Astrocyte of the spinal cord (primary cell): ENCODE measurements around the gene KCTD20.

Experiments used
- DNase-seq: peaks from one replicate; pipeline ENCODE4 v3.0.0; 2011; ENCODE audit warnings: low read depth, low spot score
- H3K4me3 ChIP-seq: 2 replicates; pipeline ENCODE4 v1.5.1; 2011; ENCODE audit warnings: low read depth, mild to moderate bottlenecking, low read length, moderate library complexity
- in situ Hi-C: cut with HindIII; loops from 2 replicates; pipeline ENCODE4 v1.10.0; 2017; ENCODE audit warnings: low sequenced_read_pairs
- TF ChIP-seq, protein P1 (sequence below): IDR thresholded peaks from 2 replicates; pipeline ENCODE4 v1.5.1; 2012; ENCODE audit warnings: low read depth, mild to moderate bottlenecking, low read length, inconsistent platforms

Gene KCTD20

DNA sequence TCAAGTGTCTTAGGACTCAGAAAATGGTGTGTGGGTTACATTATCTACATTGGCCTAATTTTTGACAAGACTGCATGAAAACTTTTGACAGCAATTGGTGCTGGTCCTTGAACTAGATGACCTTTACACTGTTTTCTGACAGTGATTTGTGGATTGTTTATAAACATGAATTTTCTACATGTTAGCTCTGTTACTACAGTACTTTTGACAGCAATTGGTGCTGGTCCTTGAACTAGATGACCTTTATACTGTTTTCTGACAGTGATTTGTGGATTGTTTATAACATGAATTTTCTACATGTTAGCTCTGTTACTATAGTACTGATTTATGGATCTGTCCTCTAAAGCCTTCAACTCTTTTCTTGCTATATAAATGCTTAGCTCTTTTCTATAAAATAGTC is 16.7 kb downstream of the KCTD20 start:
- DNase-seq = no peak
- TF ChIP-seq, protein P1, sequence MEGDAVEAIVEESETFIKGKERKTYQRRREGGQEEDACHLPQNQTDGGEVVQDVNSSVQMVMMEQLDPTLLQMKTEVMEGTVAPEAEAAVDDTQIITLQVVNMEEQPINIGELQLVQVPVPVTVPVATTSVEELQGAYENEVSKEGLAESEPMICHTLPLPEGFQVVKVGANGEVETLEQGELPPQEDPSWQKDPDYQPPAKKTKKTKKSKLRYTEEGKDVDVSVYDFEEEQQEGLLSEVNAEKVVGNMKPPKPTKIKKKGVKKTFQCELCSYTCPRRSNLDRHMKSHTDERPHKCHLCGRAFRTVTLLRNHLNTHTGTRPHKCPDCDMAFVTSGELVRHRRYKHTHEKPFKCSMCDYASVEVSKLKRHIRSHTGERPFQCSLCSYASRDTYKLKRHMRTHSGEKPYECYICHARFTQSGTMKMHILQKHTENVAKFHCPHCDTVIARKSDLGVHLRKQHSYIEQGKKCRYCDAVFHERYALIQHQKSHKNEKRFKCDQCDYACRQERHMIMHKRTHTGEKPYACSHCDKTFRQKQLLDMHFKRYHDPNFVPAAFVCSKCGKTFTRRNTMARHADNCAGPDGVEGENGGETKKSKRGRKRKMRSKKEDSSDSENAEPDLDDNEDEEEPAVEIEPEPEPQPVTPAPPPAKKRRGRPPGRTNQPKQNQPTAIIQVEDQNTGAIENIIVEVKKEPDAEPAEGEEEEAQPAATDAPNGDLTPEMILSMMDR = no peak
- in situ Hi-C loops = no loop called here
- no peak overlapping the region for H3K4me3 ChIP-seq

DNA sequence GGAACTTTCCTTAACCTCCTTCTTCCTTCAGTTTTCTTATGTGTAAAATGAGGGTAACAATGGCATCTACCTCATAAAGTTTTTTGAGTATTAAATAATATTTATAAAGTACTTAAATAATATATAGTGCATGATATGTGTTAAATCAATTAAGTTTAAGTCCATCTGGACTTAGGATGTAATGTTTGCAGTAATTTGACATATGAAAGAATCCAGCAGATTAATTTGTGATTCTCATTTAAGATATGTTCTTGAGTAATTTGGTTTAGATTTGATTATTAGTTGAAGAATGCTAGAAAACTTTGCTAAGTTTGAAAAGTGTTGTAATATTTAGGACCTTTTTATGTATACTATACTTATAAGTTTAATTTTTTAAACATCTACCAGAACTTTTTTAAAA is 18.1 kb downstream of the KCTD20 start:
- in situ Hi-C loops = no loop called here
- TF ChIP-seq, protein P1 = no peak
- no peak overlapping the region for H3K4me3 ChIP-seq
- no peak for DNase-seq

GRCh38 chr6:36461646-36462045 is 18.8 kb downstream of the KCTD20 start:
- in situ Hi-C loops = no loop called here
- DNase-seq = no peak
- no peak overlapping the region for H3K4me3 ChIP-seq

GRCh38 chr6:36463676-36464075 is 20.9 kb downstream of the KCTD20 start:
- in situ Hi-C loops = no loop called here
- DNase-seq = no peak
- TF ChIP-seq, protein P1 = no peak
- no peak overlapping the region for H3K4me3 ChIP-seq

More at GRCh38 chr6:36461646-36462045, 18.8 kb downstream of the KCTD20 start:
- TF ChIP-seq, protein P1 = no peak

DNA sequence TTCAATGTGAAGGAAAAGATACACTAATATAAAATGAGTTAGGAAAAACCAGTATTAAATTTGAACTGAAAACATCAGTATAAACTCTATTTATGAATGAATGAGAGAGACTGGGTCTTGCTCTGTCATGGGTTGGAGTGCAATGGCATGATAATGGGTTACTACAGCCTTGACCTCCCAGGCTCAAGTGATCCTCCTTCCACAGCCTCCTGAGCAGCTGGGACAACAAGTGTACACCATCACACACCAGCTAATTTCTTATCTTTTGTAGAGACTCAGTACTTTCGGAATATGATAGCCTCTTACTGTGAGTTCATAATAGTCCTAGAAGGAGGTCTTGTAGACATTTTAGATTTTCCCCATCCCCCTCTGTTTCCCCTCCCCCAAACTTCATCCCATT is 21.4 kb downstream of the KCTD20 start:
- H3K4me3 ChIP-seq = no peak overlapping the region
- in situ Hi-C loops = no loop called here
- DNase-seq = no peak
- TF ChIP-seq, protein P1 = no peak

DNA sequence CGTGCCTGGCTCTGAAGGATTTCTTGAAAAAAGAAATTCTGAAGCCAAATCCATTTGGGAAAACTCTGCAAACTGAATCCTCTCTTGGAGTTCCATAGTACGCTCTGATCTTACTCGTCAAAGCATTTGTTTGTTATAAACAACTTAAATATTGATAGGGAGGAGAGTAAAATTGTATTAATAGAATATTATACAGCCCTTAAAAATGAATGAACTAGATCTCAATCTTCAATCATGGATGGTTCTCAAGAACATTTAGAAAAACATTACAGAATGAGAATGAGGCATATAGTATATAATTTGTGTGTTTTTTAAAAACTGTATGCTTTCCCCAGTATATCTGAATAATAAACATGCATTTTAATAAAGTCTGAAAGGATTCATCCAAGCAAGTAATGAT is 24.8 kb downstream of the KCTD20 start:
- H3K4me3 ChIP-seq = no peak overlapping the region
- in situ Hi-C loops = no loop called here
- DNase-seq = no peak
- TF ChIP-seq, protein P1 = no peak

DNA sequence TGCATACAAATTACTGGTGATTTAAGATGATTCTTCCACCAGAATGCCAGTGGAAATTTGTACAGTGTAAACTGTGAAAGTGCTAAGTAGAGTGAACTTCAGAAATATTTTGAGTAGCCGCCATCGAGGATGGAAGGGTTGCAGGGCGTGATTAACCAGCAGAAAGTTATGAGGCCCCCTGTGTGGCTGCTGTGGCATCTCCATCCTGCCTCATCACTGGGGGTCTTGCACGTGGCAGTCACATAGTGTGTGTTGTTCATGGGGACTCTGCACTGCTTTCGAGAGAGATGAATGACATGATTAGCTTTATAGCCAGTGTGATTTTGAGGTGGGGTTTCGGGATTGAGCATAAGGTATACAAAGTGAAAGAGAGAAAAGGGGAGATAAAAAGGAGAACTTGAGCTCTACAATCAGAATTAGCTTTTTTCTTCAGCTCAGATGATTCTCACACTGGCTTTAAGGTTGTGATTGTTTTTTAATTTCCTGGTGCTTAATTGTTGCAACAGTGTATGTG is 26.4 kb downstream of the KCTD20 start:
- H3K4me3 ChIP-seq = no peak overlapping the region
- TF ChIP-seq, protein P1 = no peak
- no peak for DNase-seq
- in situ Hi-C loops = no loop called here
